Hepatocyte (in vitro differentiated cells): ENCODE measurements around the gene APPBP2. TPM values are rescaled to one million over a fixed set of nuclear protein-coding genes. Genes with fewer than 3 reads are reported as not detected.

Experiments used
- DNase-seq: peaks from one replicate; pipeline ENCODE4 v3.0.0-alpha.2; 2016; ENCODE audit warnings: low spot score
- H2AFZ ChIP-seq: fragments of 200-600 bp; sonication (generic); 2 replicates; pipeline ENCODE4 v1.6.0; 2016; ENCODE audit warnings: antibody characterized with exemption, mild to moderate bottlenecking
- H3K27ac ChIP-seq: fragments of 200-600 bp; sonication (generic); 2 replicates; pipeline ENCODE4 v1.5.1; 2016; ENCODE audit warnings: mild to moderate bottlenecking
- H3K27me3 ChIP-seq: fragments of 200-600 bp; sonication (generic); 2 replicates; pipeline ENCODE4 v1.6.1; 2016
- H3K36me3 ChIP-seq: fragments of 200-600 bp; sonication (generic); replicated peaks from 2 replicates; pipeline ENCODE4 v1.5.1; 2016; ENCODE audit warnings: low read depth; ENCODE audit not compliant: insufficient read depth
- H3K4me1 ChIP-seq: fragments of 200-600 bp; sonication (generic); 2 replicates; pipeline ENCODE4 v1.5.1; 2016; ENCODE audit warnings: mild to moderate bottlenecking, moderate library complexity; ENCODE audit not compliant: insufficient read depth
- H3K4me2 ChIP-seq: fragments of 200-600 bp; sonication (generic); 2 replicates; pipeline ENCODE4 v1.6.0; 2016
- H3K4me3 ChIP-seq: fragments of 200-600 bp; sonication (generic); 2 replicates; pipeline ENCODE4 v1.5.1; 2016; ENCODE audit warnings: mild to moderate bottlenecking
- H3K79me2 ChIP-seq: fragments of 200-600 bp; sonication (generic); 2 replicates; pipeline ENCODE4 v1.6.0; 2017; ENCODE audit warnings: mild to moderate bottlenecking
- H3K9me2 ChIP-seq: fragments of 200-600 bp; sonication (generic); replicated peaks from 2 replicates; pipeline ENCODE4 v1.6.0; 2017; ENCODE audit warnings: mild to moderate bottlenecking; ENCODE audit not compliant: insufficient read depth
- H3K9me3 ChIP-seq: fragments of 200-600 bp; sonication (generic); 2 replicates; pipeline ENCODE4 v1.5.1; 2016; ENCODE audit warnings: low read depth, mild to moderate bottlenecking
- H4K20me1 ChIP-seq: fragments of 200-600 bp; sonication (generic); 2 replicates; pipeline ENCODE4 v1.6.0; 2016; ENCODE audit warnings: mild to moderate bottlenecking; ENCODE audit not compliant: insufficient read depth, poor library complexity, severe bottlenecking
- EZH2phosphoT487 ChIP-seq: fragments of 200-600 bp; sonication (generic); IDR thresholded peaks from one replicate; pipeline ENCODE4 v1.6.1; 2018; ENCODE audit warnings: antibody characterized with exemption, mild to moderate bottlenecking, low read depth, moderate library complexity; ENCODE audit not compliant: unreplicated experiment, severe bottlenecking
- WGBS: methylation state at CpG from one replicate; pipeline ENCODE4 v1.1.6; 2016; ENCODE audit warnings: low lambda C conversion rate; ENCODE audit errors: missing lambda C conversion rate; 5-methylcytosine and 5-hydroxymethylcytosine counted together
- polyA plus RNA-seq: library from polyadenylated mRNA; unstranded; fragments of >200 nt; fragmentation: Nextera tagmentation; extraction: Ambion mirVana; gene quantifications from 2 replicates; pipeline ENCODE4 v1.2.1, GENCODE V29; 2016
- small RNA-seq: library from RNA; depleted of rRNA; stranded (forward); fragments of <200 nt; gene quantifications from one replicate; pipeline ENCODE3, GENCODE V24; 2014
- total RNA-seq: library from RNA; depleted of rRNA; stranded (reverse); fragments of >200 nt; gene quantifications from 2 replicates; pipeline ENCODE4 v1.2.3, GENCODE V29; 2014

Gene APPBP2
- total and polyA plus RNA-seq, 2 experiments from 2014 or later, result 37.2 to 42.0 TPM

DNA sequence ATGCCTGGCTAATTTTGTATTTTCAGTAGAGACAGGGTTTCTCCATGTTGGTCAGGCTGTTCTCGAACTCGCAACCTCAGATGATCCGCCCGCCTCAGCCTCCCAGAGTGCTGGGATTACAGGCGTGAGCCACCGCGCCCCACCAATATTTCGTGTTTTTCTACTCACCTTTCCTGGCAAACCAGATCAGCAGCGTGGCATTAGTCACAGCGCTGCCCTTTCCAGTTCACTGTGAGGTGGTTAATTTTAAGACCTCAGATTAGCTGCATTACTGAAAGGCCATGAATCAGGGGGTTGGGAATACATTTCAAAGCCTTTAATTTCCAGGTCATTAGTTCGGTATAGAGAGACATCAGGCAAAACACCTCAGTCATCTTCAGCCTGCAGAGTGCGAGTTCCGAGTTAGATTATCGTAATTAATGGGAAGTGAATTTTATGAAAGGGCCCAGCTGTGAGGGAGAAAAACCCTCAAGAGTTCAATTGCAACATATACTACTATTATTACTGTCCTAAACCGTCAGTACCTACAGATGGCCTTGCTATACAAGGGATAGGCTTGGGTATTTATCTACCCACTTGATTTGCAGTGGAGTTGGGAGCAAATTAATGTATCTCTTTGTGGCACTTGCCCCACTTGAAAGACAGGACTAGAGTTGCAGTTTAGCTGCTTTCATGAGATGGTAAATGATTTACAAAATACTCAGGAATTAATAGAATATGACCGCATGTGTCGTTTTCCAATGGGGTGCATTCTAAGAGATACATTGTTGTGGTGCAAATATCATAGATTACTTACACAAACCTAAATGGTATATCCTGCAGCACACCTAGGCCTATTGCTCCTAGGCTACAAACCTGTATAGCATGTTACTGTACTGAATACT, 132.0 kb downstream of the APPBP2 start:
- no peak for TF ChIP-seq EZH2phosphoT487
- Histone ChIP-seq H3K36me3 (no peaks in the 10 kb centered on the region), H3K79me2 (peaks cover 22% of the 10 kb centered on the region), H3K27me3 (no peaks in the 10 kb centered on the region), H3K27ac (no peak overlapping the region), H3K4me1 (peaks cover 15% of the 10 kb centered on the region), H3K9me2 (no peaks in the 10 kb centered on the region), H3K4me3 (no peak overlapping the region), H2AFZ (no peak overlapping the region), H4K20me1 (peaks cover 10% of the 10 kb centered on the region), H3K4me2 (no peak overlapping the region), H3K9me3 (no peaks in the 10 kb centered on the region)
- DNase-seq, result no peak
- WGBS, result 96% methylated on average over 17 of the region's 17 CpGs

Small RNAs within 50 kb of the gene (small RNA-seq; reads per million reads assigned to genes)
- gene AC011921.2, result not detected

Other genes starting within 250 kb of the APPBP2 start
- 37.0 and 46.9 TPM in 2 replicates for gene USP32, start 134.1 kb downstream of the APPBP2 start, total RNA-seq
- 15.3 and 29.6 TPM in 2 replicates for gene USP32, start 134.1 kb downstream of the APPBP2 start, polyA plus RNA-seq
- gene CHCT1, start 103.8 kb downstream of the APPBP2 start, total RNA-seq, result not detected in 2 replicates
- gene CHCT1, start 103.8 kb downstream of the APPBP2 start, polyA plus RNA-seq, result not detected in 2 replicates
- gene PPM1D, start 74.0 kb upstream of the APPBP2 start, total RNA-seq, result 12.6 and 18.3 TPM in 2 replicates
- gene PPM1D, start 74.0 kb upstream of the APPBP2 start, polyA plus RNA-seq, result 12.8 and 18.6 TPM in 2 replicates
- 21.7 and 58.8 TPM in 2 replicates for gene BCAS3, start 151.6 kb upstream of the APPBP2 start, total RNA-seq
- 13.1 and 16.5 TPM in 2 replicates for gene BCAS3, start 151.6 kb upstream of the APPBP2 start, polyA plus RNA-seq